SK-N-SH (cell line): ENCODE results near the gene PBX1. TPM values are rescaled to one million over a fixed set of nuclear protein-coding genes. Genes with fewer than 3 reads are reported as not detected.

ENCODE experiments used
- CTCF ChIA-PET: fragments of 300-600, 350-600 bp; formaldehyde crosslinking; extraction: SDS; loops from one replicate; lab custom pipeline; 2021; lab: Yijun Ruan, JAX
- POLR2A ChIA-PET: fragments of 350-600 bp; sonication (Branson Sonifier 250); formaldehyde crosslinking; extraction: SDS; loops from one replicate; lab custom pipeline; 2020; ENCODE audit warnings: antibody characterized with exemption, inconsistent platforms; lab: Yijun Ruan, JAX
- DNase-seq: peaks from one replicate; pipeline ENCODE4 v3.0.0; 2012
- H2AFZ ChIP-seq: fragments of 200-600 bp; sonication (generic); 2 replicates; pipeline ENCODE4 v1.8.1; 2016; ENCODE audit warnings: antibody characterized with exemption, mild to moderate bottlenecking, low read depth
- H3F3A ChIP-seq: fragments of 200-600 bp; sonication (generic); replicated peaks from 2 replicates; pipeline ENCODE3; 2016; ENCODE audit warnings: antibody characterized with exemption, mild to moderate bottlenecking; ENCODE audit not compliant: insufficient read depth
- H3K27ac ChIP-seq, 2 experiments: fragments of 200-500 bp in 1 of 2; fragments of 200-600 bp in 1 of 2; sonication (Bioruptor generic) in 1 of 2; sonication (generic), shearing (Covaris generic) in 1 of 2; 2 replicates each; pipeline versions ENCODE4 v1.5.1 to v1.6.1; 2014 to 2016; ENCODE audit warnings: low read depth in 2 of 2, inconsistent platforms in 1 of 2, low read length in 1 of 2, mild to moderate bottlenecking in 1 of 2, mixed read lengths in 1 of 2
- H3K27me3 ChIP-seq: fragments of 200-600 bp; sonication (generic), shearing (Covaris generic); 2 replicates; pipeline ENCODE4 v1.6.1; 2016; ENCODE audit warnings: mixed run types; ENCODE audit not compliant: insufficient read depth
- H3K36me3 ChIP-seq, 2 experiments: fragments of 200-500 bp in 1 of 2; fragments of 200-600 bp in 1 of 2; sonication (Bioruptor generic) in 1 of 2; sonication (generic) in 1 of 2; replicated peaks in 1 of 2; 2 replicates each; pipeline versions ENCODE3 to v1.5.1; 2014 to 2016; ENCODE audit warnings: low read length in 1 of 2, mild to moderate bottlenecking in 1 of 2; ENCODE audit not compliant: insufficient read depth in 2 of 2, control insufficient read depth in 1 of 2
- H3K4me1 ChIP-seq, 2 experiments: fragments of 200-500 bp in 1 of 2; fragments of 200-600 bp in 1 of 2; sonication (Bioruptor generic) in 1 of 2; sonication (generic), shearing (Covaris generic) in 1 of 2; 2 replicates each; pipeline versions ENCODE4 v1.5.1 to v1.6.1; 2014 to 2016; ENCODE audit warnings: low read depth in 1 of 2, low read length in 1 of 2, mixed run types in 1 of 2; ENCODE audit not compliant: insufficient read depth in 2 of 2, control insufficient read depth in 1 of 2
- H3K4me2 ChIP-seq: fragments of 200-600 bp; sonication (generic), shearing (Covaris generic); 2 replicates; pipeline ENCODE4 v1.6.1; 2017; ENCODE audit warnings: mixed run types
- H3K4me3 ChIP-seq, 2 experiments: fragments of 200-500 bp in 1 of 2; fragments of 200-600 bp in 1 of 2; sonication (Bioruptor generic) in 1 of 2; sonication (generic), shearing (Covaris generic) in 1 of 2; 2 replicates each; pipeline versions ENCODE4 v1.5.1 to v1.8.1; 2014 to 2016; ENCODE audit warnings: low read depth in 2 of 2, inconsistent platforms in 1 of 2, low read length in 1 of 2, mild to moderate bottlenecking in 1 of 2, mixed read lengths in 1 of 2, moderate library complexity in 1 of 2
- H3K79me2 ChIP-seq: fragments of 200-600 bp; sonication (generic); 2 replicates; pipeline ENCODE4 v1.8.1; 2017; ENCODE audit warnings: mild to moderate bottlenecking; ENCODE audit not compliant: insufficient read depth
- H3K9ac ChIP-seq: fragments of 200-600 bp; sonication (generic); 2 replicates; pipeline ENCODE4 v1.6.1; 2017; ENCODE audit warnings: mixed run types
- H3K9me2 ChIP-seq: fragments of 200-600 bp; sonication (generic); 2 replicates; pipeline ENCODE4 v1.6.1; 2017; ENCODE audit warnings: mixed run types
- H3K9me3 ChIP-seq: fragments of 200-600 bp; sonication (generic); 2 replicates; pipeline ENCODE4 v1.6.1; 2017; ENCODE audit warnings: mixed run types, mild to moderate bottlenecking, moderate library complexity
- H4K20me1 ChIP-seq: fragments of 200-600 bp; sonication (generic); 2 replicates; pipeline ENCODE4 v1.6.1; 2017; ENCODE audit warnings: mild to moderate bottlenecking, mixed run types; ENCODE audit not compliant: insufficient read depth
- EZH2phosphoT487 ChIP-seq: fragments of 200-600 bp; sonication (generic); IDR thresholded peaks from 2 replicates; pipeline ENCODE4 v1.6.1; 2017; ENCODE audit warnings: low read depth, mixed run types, mild to moderate bottlenecking, antibody characterized with exemption, moderate library complexity, borderline replicate concordance
- GABPA ChIP-seq: IDR thresholded peaks from 2 replicates; pipeline ENCODE4 v1.4.0; 2012; ENCODE audit warnings: low read depth, mild to moderate bottlenecking
- NRF1 ChIP-seq: IDR thresholded peaks from 2 replicates; pipeline ENCODE4 v1.6.1; 2012; ENCODE audit warnings: low read depth, mild to moderate bottlenecking, low read length
- RAD21 ChIP-seq: IDR thresholded peaks from 2 replicates; pipeline ENCODE4 v1.6.1; 2012; ENCODE audit warnings: mild to moderate bottlenecking, low read length
- TCF12 ChIP-seq: IDR thresholded peaks from 2 replicates; pipeline ENCODE4 v1.4.0; 2012
- USF2 ChIP-seq: fragments of 150-350 bp; IDR thresholded peaks from 2 replicates; pipeline ENCODE4 v1.6.1; 2017; ENCODE audit warnings: antibody characterized with exemption, low read length, low read depth, borderline replicate concordance
- WGBS: methylation state at CpG from one replicate; pipeline ENCODE4 v1.1.6; 2017; ENCODE audit warnings: low lambda C conversion rate; 5-methylcytosine and 5-hydroxymethylcytosine counted together
- polyA plus RNA-seq, 3 experiments: library from polyadenylated mRNA; depleted of rRNA; stranded (reverse); fragments of >200 nt; gene quantifications; 2 replicates each; pipeline ENCODE4 v1.2.3, GENCODE V29; 2012
- TF ChIP-seq, protein P1 (sequence below): fragments of 150-350 bp; IDR thresholded peaks from 2 replicates; pipeline ENCODE4 v1.6.1; 2016; ENCODE audit warnings: mild to moderate bottlenecking, low read depth, low read length
- TF ChIP-seq, protein P2 (sequence below): IDR thresholded peaks from 2 replicates; pipeline ENCODE4 v1.6.1; 2012; ENCODE audit warnings: mild to moderate bottlenecking, low read depth, low read length, moderate library complexity
- TF ChIP-seq, protein P3 (sequence below): IDR thresholded peaks from 2 replicates; pipeline ENCODE4 v1.4.0; 2012; ENCODE audit warnings: low read depth, borderline replicate concordance

The PBX1 gene
- polyA plus RNA-seq, 1 of the 3 experiments (the other 2 are of a cell fraction), result 27.0 TPM

GRCh38 chr1:164605254-164606091 is 46.5 kb downstream of the PBX1 start:
- DNase-seq, result no peak
- Histone ChIP-seq H3F3A (peaks cover 31% of the 10 kb centered on the region), H2AFZ (no peak overlapping the region), H3K79me2 (no peaks in the 10 kb centered on the region), H3K36me3 (no peaks in the 10 kb centered on the region), H3K9ac (no peak overlapping the region), H3K9me2 (no peaks in the 10 kb centered on the region), H3K4me1 (peaks cover 23 to 38% of the 10 kb centered on the region in 2 experiments), H3K27me3 (no peaks in the 10 kb centered on the region), H3K4me3 (no peak overlapping the region), H3K27ac (peak overlapping the region; percentile 34 to 69; a peak in 3 of 4 replicates), H4K20me1 (no peaks in the 10 kb centered on the region), H3K9me3 (no peaks in the 10 kb centered on the region), H3K4me2 (0 out of 2 replicates have a peak overlapping the region, but pooled peaks have one; percentile 9)
- CTCF ChIA-PET, result no interaction called here
- TF ChIP-seq GABPA (no peak), EZH2phosphoT487 (no peak), TCF12 (no peak), NRF1 (no peak), USF2 (no peak), RAD21 (no peak)
- TF ChIP-seq, protein P1, sequence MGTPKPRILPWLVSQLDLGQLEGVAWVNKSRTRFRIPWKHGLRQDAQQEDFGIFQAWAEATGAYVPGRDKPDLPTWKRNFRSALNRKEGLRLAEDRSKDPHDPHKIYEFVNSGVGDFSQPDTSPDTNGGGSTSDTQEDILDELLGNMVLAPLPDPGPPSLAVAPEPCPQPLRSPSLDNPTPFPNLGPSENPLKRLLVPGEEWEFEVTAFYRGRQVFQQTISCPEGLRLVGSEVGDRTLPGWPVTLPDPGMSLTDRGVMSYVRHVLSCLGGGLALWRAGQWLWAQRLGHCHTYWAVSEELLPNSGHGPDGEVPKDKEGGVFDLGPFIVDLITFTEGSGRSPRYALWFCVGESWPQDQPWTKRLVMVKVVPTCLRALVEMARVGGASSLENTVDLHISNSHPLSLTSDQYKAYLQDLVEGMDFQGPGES, result no peak
- TF ChIP-seq, protein P2, sequence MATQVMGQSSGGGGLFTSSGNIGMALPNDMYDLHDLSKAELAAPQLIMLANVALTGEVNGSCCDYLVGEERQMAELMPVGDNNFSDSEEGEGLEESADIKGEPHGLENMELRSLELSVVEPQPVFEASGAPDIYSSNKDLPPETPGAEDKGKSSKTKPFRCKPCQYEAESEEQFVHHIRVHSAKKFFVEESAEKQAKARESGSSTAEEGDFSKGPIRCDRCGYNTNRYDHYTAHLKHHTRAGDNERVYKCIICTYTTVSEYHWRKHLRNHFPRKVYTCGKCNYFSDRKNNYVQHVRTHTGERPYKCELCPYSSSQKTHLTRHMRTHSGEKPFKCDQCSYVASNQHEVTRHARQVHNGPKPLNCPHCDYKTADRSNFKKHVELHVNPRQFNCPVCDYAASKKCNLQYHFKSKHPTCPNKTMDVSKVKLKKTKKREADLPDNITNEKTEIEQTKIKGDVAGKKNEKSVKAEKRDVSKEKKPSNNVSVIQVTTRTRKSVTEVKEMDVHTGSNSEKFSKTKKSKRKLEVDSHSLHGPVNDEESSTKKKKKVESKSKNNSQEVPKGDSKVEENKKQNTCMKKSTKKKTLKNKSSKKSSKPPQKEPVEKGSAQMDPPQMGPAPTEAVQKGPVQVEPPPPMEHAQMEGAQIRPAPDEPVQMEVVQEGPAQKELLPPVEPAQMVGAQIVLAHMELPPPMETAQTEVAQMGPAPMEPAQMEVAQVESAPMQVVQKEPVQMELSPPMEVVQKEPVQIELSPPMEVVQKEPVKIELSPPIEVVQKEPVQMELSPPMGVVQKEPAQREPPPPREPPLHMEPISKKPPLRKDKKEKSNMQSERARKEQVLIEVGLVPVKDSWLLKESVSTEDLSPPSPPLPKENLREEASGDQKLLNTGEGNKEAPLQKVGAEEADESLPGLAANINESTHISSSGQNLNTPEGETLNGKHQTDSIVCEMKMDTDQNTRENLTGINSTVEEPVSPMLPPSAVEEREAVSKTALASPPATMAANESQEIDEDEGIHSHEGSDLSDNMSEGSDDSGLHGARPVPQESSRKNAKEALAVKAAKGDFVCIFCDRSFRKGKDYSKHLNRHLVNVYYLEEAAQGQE, result no peak
- TF ChIP-seq, protein P3, sequence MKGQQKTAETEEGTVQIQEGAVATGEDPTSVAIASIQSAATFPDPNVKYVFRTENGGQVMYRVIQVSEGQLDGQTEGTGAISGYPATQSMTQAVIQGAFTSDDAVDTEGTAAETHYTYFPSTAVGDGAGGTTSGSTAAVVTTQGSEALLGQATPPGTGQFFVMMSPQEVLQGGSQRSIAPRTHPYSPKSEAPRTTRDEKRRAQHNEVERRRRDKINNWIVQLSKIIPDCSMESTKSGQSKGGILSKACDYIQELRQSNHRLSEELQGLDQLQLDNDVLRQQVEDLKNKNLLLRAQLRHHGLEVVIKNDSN, result no peak
- 93% methylated on average over 3 of the region's 3 CpGs for WGBS
- POLR2A ChIA-PET, result no interaction called here
